HG03280 (cell line): ENCODE results near the gene SYNPR.

ENCODE experiments used
- ATAC-seq: cut with Tn5 transposase; IDR thresholded peaks from one replicate; pipeline ENCODE4 v1.9.1; 2021; ENCODE audit warnings: mild to moderate bottlenecking, moderate library complexity; ENCODE audit not compliant: unreplicated experiment

The SYNPR gene

DNA sequence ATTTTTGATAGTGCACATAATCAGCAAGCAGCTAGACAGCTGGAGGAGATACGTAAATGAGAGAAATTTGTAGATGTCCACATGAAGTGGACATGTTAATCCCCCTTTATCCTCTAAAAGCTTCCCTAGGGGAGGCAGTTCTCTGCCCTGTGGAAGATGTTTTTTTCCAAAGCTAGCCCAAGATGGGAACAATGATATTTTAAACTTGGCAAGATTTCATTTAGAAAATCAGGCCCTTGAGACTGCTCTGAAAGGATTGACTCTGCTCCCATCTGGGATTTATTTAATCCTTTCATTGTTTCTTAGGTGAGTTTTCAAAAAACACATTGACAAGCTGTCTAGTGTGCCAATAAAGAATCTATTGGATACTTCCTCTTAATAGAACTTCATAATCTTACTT is 92.0 kb downstream of the SYNPR start:
- no peak for ATAC-seq

DNA sequence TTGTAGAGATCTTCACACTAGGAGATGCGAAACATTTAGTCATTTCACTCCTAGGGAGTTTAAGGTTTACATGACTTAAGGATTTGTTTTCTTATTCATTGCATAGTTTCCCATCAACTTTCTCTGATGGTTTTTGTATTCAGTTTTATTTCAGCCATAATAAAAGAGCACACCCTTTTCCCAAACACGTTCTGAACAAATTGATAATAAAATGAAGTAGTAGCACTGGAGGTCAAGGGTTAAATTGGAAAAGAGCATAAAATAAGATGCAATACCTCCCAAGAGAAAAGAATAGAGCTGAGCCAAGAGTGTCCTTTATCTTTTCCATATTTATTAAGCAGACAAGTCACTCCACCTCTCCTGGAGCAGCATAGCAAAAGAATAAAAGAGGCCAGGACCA is 104.9 kb downstream of the SYNPR start:
- no peak for ATAC-seq

DNA sequence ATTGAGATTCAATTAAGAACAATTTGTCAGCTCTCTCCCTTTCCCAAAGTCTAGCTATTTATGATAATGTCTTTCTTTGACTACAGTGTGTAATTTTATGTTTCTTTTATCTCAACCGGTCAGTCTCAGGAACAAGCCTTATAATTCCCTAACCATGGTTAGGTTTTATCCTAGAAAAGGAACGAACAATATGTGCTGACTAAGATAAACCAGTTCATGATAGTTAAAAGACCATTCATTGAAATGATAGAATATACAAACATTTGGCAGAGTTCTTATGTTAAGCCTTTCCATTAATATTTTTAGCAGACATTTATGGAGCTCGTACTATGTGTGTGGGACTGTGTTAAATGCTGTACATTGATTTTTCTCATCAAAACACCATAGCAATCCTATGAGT is 106.3 kb downstream of the SYNPR start:
- no peak for ATAC-seq

DNA sequence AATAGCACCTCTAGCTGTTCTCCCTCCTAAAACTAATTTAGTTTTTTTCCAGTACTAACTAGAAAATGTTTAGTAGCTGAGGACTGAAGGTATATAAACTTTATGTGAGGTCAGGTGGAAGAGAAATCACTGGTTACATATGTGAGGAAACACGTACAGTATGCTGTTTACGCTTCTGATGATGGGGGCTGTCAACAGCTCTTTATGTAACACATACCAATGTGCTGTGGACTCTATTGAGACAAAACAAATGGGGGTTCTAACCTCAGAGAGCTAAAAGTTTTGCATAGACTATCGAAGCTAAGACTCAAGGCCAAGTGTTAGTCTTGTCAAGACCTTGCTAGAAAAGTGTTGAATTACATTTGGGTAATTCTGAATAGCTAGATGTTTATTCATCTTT is 107.5 kb downstream of the SYNPR start:
- ATAC-seq, result no peak

DNA sequence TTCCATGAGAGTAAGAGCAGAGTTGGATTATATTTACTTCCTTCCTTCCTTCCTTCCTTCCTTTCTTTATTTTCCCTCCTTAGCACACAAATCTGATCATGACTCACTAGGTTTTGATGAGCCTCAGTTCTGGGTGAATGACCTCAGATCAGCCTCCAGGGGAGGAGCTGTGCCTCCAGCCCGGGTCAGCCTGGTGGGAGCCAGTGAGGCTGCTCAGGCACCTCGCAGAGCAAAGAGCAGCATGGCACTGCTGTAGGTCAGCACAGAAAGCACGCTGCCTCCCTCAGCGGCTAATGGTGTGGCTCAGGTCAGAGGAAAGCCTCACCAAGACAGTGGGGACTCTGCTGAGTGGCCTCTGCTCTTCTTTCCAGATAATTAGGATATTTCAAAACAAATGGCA is 108.5 kb downstream of the SYNPR start:
- ATAC-seq, result no peak

DNA sequence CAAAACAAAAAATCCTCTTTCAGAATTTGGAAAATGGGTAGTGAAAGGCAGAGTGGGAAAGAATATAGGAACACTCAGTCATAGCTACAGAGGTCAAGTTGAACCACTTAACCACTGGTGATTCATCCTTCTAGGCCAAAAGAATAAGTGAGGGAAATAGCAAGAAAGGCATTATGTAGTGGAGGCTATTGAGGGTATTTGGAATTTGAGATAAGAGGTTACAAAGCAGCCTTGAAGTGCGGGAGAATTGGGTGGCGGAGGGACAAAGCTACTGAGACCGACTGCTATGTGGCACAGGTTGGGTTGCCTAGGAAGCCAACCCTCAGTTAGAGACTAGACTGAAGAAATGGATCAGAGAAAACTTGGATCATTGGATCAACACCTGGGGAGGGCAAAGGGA is 109.5 kb downstream of the SYNPR start:
- no peak for ATAC-seq

DNA sequence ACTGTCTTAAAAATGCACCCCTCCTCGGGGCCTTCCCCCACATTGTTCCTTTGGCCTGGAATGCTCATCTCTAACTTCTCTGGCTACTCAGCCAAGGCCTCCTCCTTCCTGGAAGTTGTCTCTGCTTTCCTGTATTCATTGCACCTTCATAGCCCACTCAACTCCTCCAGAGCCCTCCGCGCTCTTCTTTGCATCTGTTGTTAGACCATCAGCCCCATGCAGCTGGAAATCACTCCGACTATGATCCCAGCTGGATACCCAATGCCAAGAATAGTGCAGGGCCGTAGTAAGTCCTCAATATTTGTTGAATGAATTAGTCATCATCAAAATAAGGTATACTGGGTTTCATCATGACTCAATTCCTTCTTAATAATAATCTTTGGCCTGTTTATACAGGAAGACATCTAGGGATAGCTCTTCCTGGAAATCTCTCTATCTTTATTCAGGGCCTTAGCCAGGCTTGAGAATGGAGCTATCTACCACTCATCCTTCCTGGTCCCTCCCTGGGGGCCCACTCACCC is 112.7 kb downstream of the SYNPR start:
- ATAC-seq, result no peak

DNA sequence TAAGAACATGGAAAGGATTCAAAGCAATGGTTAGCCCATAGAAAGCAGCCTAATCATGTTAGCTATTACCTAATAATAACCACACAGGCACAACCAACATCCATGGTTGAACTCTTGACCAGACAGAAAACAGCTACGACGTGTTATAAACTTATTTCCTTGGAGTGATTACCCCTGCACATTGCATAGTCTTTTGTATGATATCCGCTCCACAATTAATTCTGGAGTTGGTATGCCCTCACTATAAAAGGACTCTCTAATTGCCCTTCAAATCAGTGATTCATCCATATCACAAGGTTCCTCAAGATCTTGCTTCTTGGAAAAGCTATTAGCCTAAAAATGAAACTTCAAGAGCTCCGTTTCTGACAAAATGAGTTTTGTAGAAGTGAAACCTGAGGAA is 117.9 kb downstream of the SYNPR start:
- no peak for ATAC-seq

DNA sequence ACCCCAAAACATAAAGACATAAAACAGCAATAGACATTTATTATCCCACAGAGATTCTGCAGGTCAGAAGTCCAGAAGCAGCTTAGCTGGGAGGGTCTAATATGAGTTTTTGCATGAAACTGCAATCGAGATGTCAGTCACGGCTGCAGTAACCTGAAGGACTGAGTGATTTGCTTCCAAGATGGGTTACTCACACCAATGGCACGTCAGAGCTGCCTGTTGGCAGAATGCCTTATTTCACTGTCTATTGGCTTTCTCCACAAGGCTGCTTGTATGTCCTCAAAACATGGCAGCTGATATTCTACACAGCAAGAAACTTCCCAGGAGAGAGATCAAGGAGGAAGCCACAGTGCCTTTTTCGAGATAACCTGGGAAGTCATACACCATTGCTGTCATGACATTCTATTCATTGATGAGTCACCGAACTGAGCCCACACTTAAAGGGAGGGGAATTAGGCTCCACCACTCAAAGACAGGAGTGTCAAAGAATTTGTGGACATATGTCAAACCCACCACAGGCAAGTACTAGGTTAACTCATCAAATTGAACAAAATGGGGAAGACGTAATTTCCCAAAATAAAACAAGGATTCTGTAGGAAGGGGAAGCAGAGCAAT is 122.2 kb downstream of the SYNPR start:
- no peak for ATAC-seq

DNA sequence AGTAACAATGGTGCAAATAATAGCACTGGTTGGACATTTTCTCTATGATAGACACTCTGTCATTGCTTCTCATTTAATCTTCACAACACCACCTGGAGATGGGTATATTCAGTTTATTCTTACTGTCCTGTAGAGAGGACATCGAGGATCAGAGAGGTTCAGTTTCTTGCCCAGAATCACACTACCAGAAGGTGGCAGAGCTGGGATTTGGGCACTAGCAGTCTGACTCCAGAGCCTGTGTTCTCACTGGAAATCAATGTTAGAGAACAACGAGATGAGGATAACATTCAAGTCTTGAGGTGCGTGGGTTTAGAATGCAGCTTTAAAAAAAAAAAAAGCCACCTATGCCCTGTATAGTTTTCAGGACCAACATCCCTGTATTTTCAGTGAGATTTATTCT is 127.8 kb downstream of the SYNPR start:
- ATAC-seq, result no peak

DNA sequence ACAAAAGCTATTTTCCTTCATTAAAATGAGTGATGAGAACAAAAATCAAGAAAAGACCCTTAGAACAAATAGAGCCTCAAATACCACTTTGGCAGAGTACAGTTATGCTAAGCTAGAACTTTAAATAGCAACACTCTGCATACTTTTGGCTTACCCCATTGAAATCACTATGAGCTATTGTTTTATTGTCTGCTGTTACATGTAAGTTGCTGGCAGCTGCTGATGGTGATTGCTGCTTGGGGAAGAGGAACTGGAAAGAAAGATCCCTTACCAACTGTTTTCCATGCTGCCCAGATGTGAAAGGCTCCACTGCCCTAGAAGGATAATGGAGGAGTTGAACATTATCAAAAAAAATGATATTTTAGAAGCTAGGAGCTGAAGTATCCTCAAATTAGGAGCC is 135.4 kb downstream of the SYNPR start:
- no peak for ATAC-seq

DNA sequence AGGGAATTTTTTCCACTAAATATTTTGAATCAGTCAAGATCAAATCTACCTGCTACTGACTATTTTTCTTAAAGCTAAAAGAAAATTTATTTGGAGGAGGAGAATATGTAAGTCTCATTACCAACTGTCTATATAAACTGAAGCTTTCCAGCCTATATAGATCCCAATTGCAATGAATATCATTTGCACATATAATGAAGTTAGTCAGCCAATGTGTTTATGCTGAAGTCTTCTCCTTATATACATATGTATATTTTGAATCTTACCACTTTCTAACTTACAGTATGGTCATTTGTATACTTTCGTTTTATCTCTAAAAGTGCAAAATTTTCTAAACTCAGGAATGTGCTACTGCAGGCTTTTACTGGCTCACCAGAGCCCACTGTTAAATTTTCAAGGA is 136.5 kb downstream of the SYNPR start:
- no peak for ATAC-seq

DNA sequence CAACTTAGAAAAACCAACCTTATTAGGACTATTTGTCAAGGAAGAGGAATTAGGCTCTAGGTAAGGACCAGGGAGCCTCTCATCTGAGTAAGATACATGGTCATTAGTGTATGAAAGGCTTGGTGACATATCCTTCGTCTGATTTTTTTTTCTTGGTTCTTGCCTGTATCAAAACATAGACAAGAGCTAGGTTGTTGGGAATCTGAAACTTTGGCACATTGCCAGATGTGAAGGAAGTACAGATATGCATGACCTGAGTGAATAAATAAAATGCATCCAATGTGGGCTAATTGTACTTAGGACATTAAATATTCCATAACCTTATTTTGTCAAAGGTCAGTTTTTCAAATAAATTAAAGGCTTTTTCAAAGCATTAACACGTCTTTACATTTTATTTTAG is 151.8 kb downstream of the SYNPR start:
- ATAC-seq, result no peak

DNA sequence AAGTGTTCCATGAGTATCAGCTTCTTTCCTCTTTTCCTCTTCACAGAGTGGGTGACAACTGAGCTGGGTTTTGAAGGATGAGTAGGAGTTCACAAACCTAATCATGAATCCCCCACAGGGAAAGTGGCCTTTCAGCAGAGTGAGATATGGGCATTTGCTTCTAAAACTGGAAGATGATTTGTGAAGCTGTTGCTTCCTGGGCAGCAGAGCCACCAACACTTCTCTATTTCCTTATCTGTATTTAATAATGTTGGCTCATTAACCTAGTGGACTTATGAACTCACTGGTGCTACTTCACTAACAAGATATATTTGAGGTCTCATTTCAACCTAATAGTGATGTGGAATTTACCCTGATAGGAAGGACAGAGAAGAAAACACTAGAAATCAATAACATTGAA is 152.8 kb downstream of the SYNPR start:
- no peak for ATAC-seq

DNA sequence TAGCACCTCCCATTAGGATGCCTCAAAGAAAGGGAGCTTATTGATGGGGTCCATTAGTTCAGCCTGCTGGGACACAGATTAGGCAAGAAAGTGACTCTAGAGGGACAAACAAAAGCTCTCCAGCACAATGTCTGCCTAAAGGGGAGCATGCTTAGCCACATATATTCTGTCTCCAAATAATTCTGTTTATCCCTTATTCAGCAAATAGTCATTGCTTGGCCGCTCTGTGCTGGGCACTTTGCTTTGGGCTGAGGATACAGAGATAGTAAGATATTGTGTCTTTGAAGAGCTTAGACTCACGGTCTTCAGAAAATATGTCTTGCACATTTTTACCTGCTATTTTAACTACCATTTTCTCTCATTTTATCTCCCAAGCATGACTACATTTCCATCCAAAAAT is 159.8 kb downstream of the SYNPR start:
- no peak for ATAC-seq

DNA sequence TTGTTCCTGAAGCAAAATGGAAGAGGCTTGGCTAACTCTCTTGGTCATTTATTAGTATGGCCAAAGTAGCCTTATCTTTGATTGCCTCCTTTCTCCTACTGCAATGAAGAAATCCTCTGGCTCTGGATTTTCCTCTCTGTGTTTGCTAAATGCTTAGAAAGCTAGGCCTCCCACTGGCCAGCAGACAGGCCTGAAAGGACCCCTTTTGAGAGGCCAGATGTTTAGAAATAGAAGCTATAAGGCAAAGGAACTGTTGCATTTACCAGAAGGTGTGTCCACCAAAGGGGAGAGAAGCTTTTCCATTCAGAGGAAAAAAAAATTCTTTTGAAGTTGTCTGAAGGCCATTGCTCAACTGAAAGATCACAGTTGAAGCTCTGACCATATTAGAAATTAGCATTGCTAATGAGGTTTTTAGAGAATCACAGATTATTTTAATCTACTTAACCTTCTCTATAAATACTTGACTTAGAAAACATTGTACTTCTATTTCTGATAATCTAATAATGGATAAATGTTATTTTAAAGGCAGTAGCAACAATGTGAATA is 160.8 kb downstream of the SYNPR start:
- no peak for ATAC-seq

DNA sequence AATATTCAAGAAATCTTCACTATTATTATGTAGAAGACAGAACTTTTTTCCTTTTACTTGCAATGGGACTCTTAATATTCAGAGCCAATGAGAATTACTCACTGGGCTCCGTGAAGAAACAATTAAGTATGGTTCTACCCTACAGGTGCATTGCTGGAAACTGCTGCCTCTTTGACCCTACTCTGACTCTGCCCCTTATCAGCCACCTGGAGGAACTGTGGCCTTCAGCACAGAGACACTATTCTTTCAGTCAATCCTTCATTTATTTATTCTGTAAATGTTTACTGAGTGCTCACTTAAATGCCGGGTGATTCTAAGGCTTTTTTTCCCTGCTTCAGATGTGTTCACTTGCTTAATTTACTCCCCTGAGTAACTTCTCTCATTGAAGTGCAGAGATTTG is 163.2 kb downstream of the SYNPR start:
- no peak for ATAC-seq

DNA sequence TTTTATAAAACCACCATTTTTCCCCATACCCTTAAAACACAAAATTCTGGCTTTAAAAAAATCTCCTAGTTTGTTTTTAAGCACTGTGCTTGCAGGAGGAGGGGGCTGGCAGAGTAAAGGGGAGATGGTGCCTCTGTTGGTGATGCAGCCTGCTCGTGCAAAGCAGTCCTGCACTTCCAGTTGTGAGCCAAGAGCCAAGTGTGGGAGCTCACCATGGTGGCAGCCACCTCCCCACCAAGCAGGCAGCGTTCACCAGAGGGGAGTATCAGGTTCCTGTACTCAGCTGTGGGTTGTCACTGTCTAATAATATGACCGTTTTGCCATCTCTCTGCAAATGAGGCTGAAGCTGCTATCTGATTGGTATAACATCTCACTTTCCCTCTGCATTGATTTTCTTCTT is 164.8 kb downstream of the SYNPR start:
- ATAC-seq, result no peak

DNA sequence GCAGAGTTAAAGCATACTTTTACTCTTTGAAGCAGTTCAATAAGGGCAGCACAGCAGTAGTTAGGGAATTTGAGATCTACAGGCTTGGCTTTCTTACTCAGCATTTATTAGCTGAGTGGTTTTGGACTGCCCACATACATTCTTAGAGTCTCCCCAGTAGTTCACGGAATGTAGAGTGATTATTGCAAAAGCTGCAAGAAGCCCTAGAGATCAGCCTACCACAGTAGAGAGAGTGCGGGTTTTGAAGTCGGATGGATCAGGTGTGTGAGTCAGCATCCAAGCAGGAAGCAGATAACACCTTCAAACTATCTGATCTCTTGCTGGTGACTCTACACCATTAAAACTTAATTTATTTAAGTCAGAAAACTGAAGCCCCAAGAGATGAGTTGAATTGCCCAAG is 171.9 kb downstream of the SYNPR start:
- no peak for ATAC-seq

DNA sequence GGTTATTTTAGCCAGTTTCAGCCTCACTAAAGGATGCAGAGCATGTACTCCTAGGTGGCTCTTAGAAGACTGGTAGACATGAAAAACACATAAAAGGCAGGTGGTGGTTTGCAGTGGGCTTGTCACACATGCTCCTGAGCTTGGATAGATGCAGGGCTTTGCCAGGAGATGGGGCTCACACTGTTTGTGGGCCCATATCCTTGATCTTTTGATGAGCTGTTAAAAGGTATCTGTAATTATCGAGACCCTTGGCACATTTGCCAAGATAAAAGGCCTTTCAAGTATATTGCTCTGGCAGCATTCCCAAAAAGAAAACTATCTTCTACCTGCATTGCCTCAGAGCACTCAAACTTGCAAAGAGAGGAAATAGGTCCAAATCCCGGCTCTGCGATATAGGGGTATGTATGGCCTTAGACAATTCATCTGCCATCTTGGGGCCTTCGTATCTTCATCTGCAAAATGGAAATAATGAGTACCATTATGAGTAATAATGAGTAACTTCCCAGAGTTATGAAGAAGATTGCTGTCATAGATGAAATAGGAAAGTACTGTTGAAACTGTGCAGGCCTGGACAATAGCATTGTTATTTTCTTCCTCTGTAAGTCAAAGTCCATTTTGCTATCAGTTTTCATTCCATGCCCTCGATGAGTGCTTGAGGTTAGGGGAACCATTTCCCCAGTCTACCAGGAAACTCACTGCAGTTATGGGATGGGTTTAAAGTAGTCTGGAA is 172.7 kb downstream of the SYNPR start:
- ATAC-seq, result no peak

DNA sequence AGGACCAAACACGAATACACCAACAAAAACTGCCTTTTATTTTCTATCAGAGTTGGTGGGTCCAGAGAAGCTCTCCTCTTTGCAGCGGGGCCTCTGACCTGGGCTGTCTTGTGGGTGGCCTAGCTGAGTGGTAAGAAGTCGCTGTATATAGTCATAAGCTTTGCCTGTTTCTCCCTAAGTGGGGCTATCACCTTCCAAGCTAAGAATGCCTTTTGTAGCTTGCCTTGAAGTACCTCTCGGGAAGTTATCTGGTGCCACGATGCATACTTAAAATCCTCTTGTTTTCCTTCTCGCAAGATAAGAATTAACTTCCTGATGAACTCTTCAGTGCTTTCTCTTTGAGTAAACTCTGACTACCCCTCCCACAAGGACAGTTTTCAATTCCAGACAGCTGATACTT is 178.8 kb downstream of the SYNPR start:
- no peak for ATAC-seq

DNA sequence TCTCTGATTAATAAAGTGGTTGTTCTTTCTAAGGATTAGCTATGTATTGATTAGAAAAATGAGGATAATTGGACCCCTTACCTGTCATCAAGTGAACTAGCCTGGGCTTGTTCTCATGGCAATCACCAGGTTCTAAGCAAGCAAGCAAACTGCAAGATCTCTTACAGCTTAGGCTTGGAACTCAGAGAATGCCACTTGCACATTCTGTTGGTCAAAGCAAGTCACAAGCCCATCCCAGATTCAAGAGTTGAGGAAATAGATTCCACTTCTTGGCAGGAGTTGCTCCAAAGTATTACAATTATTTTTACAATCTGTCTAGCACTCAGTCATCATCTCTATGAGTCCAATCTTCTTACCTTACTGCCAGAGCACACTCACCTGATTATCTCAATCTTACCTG is 180.3 kb downstream of the SYNPR start:
- ATAC-seq, result no peak

DNA sequence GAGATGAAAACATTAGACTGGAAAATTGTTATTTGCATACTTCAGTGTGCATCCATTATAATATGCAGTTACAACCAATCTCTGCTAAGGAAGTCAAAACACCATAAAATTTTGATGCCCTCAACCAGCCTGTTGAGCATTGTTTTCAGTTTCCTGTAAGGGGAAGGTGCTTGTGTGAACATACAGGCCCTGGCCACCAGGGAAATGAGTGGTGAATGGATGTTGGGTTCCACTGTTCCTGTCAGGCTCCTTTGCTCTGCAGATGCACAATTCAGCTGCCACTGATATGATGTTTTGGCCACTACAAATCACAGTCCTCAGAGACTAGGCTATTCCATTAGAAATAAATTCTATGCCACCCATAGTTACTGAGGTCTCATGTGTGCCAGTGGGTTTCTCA is 184.6 kb downstream of the SYNPR start:
- no peak for ATAC-seq
